Activated CD8-positive, alpha-beta memory T cell treated with anti-CD3 and anti-CD28 coated beads for 4 hours (primary cell): Measurements from ENCODE around the gene CACNA1C.

Experiments used
- DNase-seq, 2 donors: peaks; one replicate each; pipeline ENCODE4 v3.0.0-alpha.2; 2020; ENCODE audit warnings: low read depth in 2 of 2

Gene CACNA1C

DNA sequence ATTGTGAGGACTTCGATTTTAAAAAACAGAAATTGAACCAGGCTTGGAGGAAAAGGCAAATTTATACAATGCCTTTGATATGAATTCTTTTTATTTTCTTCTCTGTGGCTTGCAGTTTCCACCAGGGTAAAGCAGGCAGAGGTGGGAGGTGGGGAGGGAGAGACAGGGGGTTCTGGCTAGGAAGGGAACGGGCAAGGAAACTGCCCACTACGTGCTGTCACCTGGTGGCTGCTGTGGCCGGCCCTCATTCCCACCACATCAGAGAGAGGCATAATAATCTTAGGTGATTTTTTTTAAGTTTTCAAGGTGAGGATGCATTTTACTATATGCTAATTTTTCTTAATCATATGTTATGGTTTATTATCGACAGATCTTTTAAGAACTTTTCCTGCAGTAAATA, 145.8 kb downstream of the CACNA1C start:
- DNase-seq = no peak

DNA sequence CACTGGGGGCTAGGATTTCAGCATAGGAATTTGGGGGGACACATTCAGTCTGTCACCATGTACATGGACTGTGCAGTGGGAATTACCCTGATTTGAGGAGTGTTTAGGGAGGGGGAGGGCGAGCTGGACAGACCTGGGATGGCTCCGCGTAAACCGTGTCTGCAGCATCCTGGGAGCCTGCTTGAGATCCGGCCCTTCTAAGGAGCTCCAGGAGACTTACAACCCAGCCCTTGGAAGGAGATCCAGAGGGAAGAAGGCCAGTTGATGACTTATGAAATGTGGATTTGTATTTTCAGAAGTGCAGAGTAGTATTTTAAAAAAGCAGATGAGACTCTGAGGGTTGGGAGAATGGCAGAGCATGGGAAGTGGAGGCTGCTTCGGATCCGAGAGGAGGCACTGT, 153.2 kb downstream of the CACNA1C start:
- no peak for DNase-seq

DNA sequence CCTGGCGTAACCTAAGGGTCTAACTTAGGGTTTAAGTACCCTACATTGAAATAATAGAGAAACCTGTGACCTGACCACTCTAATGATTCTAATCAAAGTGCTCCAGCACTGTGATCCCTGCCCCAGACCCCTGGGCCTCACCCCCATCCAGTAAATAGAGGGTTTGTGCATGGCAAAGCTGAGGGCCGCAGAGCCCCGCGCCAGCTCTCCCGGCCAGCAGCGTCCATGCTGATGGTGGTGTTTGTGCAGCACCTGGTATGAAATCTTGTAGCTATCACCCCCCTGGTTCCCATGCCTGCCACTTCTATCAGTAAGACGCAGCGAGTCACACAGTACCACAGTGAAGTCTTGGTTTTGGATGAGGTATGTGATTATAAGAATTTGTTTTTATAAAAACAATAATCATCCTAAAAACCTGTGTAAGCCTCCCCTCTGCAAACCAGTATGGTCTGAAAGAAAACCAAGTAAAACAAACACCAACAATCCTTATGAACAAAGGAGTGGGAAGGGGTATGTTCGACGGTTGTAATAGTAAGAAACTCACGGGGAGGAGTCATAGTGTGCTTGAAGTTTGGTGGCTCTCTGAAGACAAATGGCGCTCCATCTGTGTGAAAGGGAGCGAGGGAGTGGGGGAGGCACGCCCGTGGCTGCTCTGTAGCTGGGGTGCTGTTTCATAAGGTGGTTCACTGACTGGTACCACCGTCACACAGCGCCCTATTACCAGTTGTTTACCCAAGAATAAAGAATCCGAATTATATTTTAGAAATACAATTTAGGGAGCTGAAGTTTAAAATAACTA, 156.2 kb downstream of the CACNA1C start:
- no peak for DNase-seq

DNA sequence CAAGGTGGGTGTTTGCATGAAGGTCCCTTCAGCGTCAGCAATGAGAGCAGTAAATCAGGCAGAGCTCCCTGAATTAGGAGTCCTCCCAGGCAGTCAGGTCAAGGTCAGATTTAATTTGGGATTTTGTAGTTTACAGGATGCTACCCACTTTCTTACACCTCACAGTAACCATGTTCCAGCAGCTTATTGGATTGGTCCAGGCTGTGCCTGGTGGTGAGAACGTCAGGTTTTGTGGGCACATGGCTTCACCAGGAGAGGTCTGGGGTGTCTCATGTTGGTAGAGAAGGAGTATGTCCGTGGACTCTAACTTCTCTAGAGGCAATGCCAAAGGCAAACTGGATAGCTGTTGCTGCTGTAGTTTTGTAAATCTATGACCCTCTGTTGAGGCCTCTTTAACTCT, 158.3 kb downstream of the CACNA1C start:
- no peak for DNase-seq

DNA sequence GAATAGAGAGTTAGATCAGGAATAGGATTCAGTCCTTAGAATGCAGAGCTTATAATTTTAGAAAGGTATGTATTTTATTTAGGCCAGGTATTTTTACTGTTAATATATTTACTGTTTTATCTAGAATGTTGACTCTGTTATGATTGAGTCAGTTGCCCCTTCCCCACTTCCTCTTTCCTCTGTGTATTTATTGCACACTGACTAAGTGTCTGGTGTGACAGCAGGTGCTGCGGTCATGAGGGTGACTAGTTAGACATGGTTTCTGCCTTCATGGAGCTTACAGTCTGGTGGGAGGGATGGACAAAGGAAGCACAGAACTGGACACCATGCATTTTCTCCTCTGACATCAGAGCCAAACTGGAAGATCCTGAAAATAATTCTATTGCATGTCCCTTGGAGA, 159.8 kb downstream of the CACNA1C start:
- no peak for DNase-seq

DNA sequence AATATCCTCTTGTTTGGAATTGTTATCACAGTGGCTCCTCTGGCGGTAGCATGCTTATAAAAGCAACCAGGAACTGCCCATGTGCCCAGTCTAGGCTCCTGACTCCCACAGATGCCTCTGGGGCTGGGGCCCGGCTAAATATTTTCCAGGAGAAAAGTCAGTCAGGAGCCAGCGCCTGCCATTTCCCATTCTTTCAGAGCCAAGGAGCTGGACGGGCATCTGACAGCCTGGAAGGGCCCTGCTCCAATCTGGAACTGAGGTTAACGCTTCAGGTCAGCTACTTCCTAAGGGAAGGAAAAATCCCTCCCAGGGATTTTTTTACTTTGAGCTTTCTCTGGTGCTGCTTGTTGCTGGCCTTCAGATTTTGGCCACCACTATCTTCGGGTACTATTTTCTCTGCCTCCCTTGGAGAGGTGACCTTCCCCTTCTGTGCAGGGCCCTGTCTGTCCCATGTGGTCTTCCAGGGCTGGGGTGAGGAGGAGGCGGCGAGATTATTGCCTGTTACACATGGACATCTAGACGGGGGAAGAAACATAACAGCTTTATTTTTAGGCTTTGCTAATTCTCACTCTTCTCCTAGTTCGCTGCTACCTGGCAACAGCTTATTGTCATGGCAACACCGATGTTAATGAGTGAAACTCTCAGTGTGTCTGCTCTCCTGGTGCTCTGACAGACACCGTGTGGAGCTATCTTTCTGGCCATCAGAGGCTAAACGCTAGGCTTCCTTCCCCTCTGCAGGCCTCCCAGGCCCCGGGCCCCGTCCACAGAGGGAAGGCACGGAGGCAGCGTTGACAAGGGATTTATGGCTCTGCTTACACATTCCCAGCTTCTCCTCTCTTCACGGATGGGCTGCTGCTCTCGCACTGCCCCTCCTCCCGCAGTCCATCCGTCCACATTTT, 160.4 kb downstream of the CACNA1C start:
- no peak for DNase-seq

DNA sequence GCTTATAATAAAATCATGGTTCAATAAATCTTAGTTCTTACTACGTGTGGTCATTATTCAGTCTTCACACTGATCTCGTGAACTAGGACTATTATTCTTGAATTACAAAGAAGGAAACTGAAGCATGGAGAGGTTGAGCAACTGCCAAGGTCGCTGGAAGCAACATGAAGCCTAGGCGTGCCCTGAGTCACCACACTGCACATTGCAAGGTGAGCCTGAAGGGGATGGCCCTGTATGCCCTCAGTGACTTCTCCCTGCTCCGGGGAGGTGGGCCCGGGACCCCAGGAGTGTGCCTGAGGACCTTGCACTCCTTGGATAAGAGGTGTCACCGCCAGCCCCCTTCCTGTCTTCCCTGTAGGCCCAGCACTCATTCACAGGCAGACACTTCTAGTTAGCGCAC, 161.6 kb downstream of the CACNA1C start:
- DNase-seq = no peak

DNA sequence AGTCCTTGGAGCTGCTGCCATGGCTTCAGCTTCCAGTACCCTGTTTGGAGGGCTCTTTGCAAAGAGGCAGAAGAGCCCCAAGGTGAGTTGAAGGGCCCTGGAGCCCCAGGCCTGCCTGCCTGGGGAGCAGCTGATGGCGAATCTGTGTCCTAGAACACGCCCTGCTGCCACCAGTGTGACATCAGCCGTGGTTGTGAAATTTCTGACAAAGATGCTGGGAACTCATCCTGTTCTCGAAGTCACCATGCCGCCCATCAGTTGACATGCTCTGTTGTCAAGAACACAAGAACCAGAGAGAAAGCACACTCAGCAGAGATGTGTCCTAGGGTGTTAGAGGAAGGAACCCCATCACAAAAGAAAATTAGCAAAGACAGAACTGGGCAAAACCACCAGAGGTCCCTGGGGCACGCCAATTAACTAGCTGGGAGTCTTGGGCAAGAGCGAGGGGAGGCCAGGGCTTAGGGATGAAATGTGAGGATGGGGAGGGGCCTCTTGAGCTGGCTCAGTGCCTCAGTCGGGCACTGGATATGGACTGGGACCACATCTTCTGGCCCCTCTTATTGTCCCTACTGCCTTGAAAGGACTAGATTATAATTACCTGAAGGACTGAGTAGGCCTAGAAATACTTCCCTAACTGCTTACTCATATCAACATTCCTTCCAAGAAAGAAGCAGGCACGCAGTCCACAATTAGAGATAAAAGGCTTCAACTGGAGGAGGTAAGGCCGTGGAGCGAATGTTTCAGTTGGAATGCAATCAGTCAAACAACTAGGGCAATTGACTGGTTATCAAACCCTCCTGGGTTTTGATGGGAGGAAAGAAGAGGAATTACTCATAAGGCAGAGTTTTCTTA, 163.1 kb downstream of the CACNA1C start:
- DNase-seq = no peak

DNA sequence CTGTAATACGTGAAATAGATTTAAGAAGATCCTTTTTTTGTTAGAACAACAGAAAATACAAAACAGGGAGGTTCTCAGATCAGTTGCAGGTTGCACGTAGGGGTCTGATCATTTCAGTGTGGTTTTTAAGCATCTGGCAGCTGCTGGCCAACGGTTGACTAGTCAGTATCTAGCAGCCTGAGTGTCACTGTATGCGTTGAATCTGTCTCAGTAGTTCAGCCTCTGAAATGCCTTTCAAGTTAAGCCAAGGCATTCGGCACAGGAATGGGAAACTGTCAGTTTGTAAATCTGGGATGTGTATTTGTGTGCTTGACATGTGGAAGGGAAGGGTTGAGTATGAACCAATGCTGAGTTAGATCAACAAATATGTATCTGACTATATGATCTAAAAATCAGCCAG, 165.9 kb downstream of the CACNA1C start:
- DNase-seq = no peak

DNA sequence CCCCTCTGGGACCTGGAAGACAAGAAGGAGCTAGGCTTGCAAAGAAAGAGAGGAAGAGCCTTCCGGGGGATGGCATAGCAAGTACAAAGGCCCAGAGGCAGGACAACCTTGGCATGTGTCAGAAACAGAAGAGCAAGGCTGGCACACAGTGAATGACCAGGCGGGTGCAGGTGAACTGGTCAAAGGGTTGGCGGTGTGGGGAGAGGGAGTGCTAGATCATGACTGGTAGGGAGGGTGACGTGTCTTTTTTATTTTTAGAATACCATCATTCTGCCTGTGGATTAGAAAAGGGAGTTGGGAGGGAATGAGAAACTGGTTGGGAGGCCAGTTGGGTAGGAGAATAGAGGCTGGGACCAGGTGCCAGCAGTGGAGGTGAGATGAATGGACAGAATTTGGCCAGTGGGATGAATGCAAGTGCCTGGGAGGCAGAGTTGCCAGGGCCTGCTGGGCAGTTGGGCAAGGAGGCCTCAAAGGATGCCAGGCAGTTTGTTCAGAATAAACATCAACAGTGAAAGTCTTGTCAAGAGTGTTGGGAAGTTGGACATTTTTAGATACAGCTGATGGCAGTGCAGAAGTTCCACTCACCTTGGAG, 168.3 kb downstream of the CACNA1C start:
- no peak for DNase-seq

DNA sequence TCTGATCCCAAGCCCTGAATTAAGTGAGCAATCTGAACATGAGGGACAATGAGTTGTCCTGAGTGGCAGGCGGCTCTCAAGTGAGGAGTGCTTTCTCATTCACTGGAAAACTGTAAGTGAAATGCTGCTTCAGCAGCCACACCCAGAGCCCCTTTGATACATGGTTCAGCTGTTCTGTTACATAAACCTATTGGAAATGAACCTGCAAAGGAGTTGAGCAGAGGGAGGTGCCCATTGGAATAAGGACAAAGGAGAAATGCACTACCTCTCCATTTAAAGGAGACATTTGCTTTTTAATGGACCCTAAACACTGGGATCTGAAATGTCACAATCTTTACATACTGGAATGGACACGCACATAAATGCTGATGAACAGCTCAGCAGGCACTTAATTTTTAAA, 169.9 kb downstream of the CACNA1C start:
- no peak for DNase-seq

DNA sequence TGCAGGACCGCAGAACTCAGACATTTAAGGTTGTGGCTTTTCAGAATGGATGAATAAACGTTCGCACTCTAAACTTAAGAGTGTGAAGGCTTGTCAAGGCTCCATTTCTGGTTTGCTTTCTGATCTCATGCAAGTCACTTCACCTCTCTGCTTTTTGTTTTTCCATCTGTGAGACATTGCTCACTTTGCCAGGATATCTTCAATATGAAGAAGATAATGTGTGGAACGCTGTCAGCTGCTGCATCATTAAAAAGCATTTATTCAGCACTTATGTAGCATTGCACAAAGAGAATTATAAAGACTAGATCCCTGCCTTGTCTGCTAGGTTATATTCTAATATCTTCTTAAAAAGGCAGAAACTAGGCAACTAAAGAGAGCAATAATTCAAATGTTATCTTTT, 172.2 kb downstream of the CACNA1C start:
- no peak for DNase-seq

DNA sequence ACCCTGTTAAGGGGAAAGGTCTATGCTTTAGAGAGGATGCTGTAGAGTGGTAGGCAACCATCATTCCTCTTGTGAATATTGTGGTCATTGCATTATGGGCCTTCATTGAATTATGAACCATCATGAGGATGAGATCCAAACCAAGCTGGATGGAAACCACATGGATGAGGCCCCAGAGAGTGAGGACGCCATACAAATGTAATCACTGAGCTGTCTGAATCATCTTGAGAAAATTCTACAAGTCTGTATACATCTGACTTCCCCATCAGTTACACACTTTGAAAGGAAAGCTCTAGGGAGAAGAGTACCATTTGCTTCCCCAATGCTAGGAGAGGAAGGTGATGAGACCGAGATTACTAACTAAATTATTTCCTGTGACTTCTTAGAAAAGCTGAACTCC, 172.9 kb downstream of the CACNA1C start:
- no peak for DNase-seq

DNA sequence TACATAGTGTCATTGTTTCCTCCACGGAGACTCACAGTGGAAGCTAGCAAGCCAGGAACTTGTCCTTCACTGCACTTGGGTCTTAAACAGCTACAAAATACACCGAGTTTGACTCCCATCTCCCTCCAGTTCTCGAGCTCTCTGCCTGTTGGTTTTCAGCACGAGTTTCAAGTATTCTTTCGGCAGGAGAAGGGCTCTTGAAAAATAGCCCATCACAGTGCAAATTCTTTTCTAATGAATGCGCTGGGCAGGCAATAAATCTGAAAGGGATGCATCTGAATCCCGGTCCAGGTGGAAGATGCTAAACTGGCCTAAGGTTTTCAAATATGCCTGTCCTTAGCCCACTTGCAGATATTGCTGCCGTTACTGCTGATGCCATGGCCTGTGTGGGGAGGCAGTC, 173.9 kb downstream of the CACNA1C start:
- DNase-seq = no peak

DNA sequence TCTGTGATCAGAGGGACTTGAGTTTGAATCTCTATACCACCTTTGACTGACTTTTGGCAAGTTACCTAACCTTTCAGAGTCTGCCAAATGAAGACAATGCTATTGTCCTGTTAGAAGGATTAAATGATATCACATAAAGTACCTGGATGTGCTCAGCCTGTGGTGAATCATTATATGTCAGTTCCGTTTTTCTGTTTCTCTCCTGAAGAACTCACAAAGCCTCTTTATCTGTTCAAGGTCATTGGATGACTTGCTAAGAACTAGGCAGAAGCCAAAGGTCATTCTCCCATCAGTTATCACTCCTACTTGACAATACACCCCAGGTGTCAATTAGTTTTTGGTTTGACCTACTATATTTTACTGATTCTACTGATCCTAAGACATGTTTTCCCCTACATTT, 174.6 kb downstream of the CACNA1C start:
- no peak for DNase-seq

DNA sequence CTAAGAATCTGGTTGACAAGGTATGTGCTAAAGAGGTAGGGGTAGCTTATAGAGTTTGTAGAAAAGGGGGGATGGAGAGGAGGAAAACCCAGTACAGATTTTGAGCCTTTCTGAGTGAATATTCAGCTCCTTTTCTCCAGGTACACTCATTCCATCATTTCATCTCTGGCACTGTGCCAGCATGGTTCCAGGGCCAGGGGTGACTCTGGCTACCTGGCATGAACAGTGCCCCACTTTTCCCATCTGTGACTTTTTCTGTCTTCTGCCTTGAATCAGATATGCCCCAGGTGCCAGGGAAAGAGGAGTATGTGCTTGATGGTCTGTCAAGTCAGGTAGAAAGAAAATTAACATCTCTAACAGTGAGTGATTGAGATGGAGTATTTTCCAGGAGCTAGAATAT, 175.7 kb downstream of the CACNA1C start:
- no peak for DNase-seq

DNA sequence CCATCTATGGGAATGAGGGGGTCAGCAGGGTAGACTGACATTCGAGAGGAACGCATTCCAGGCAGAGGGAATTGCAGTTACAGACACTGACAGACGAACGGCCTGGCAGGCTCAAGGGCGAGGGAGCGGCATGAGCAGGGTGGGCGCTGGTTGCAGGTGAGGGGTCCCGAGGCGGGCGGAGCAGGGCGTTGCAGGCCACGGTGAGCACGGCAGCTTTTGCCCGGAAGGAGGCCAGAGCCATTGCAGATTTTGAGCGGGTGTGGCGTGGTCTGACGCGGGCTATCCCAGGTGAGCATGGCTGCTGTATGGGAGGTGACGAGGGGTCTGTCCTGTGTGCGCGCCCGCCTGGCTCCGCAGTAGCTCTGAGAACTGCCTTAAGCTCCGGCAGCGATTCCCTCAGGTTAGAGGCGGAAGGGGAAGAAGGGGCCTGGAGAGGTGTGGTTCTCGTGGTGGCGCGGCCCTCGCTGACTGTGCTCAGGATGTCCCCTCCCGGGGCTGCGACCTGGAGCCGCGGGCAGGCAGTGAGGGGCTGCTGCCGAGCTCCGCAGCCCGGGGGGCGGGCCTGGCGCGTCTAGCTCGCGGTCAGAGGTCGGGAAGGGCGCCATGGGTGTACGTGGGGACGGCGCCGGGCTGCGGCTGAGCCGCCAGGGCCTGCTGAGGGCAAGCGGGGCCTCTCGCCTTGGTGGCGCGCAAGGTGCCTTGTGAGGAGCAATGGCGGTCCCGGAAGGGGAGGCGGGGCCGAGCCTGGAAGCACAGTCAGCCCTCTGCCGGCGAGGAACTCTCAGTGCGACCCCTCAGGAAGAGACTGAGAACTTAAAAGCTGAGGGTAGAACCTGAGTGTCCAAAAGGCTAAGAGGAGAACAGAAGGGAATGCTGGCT, 177.1 kb downstream of the CACNA1C start:
- no peak for DNase-seq

DNA sequence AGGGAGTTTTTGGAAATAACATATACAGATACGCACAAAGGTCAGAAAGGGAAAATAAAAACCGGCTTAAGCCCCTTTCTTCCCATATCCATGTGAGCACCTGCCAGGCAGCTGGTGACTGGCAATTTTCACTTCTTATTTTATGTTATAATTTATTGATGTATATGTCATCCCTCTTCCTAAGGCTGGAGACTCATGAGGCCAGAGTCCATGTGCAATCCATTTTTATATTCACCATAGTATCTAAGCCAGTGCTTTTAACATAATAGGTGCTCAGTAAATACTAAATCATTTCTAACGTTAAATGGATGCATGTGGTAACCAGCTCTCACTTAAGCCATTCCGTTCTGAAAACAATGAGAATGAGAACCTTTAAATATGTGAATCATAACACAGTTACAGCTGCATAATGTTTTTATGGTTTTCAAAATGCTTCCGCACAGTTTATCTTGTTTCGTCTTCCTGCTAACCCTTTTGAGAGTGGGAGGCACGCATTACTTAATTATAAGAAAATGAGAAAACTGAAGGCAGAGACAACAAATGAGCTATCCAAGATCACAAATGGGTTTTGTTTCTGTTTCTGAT, 178.3 kb downstream of the CACNA1C start:
- no peak for DNase-seq

DNA sequence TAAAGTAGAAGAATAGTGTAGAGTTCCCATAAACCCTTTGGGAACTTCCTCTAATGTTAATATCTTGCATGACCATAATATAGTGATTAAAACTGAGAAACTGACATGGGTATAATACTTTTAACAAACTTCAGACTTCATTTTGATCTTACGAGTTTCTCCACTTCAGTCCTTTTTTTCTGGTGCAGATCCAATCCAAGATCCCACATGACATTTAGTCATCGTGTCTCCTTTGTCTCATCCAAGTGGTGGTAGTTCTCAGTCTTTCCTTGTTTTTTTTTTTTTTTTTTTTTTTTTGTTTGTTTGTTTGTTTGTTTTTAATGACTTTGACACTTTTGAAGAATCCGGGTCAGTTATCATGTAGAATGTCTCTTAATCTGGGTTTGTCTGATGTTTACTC, 179.2 kb downstream of the CACNA1C start:
- no peak for DNase-seq

DNA sequence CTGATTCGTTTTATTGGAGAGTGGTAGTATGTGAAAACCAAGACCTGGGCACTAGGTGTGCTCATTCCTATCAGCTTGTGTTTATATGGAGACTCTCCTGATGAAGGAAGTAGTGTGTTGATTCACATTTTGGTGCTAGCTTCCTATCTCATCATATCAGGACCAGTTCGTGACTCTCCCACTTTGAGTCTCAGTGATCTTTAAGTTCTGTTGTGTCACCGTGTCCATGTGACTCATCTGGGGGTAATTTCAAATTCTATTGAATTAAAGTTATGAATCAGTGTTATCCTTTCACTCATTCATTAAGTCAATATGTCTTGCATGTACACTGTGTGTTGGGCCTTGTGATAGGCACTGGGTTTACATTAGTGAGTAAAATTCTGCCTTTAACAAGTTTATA, 180.2 kb downstream of the CACNA1C start:
- no peak for DNase-seq
